GM21786 (cell line): ENCODE results near the gene GET3.
"Not testable (repeated sequence)": the region's sequence is repeated elsewhere in the genome, so short reads cannot be mapped to it uniquely, and the experiment has no call there.

ENCODE experiments used
- ATAC-seq: cut with Tn5 transposase; IDR thresholded peaks from one replicate; pipeline ENCODE4 v1.9.1; 2021; ENCODE audit not compliant: unreplicated experiment

GET3 gene

DNA sequence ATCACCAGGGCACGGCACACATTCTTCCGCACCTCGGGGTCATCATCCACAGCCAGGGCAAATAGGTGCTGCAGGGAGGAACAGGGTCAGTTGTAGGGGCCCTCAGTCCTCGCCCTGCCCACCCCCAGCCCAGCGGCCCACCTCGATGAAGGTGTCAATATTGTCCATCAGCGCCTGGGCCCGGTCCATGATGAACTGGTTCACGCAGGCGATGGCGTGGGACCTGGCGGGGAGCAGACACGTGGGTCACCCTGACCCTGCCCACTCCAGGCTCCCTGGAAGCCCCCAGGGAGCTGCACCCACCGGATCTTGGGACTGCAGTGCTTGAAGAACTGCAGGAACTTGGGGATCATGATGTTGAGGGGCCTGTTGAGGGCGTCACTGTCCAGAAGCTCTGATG is 22.2 kb upstream of the GET3 start:
- ATAC-seq = no peak

DNA sequence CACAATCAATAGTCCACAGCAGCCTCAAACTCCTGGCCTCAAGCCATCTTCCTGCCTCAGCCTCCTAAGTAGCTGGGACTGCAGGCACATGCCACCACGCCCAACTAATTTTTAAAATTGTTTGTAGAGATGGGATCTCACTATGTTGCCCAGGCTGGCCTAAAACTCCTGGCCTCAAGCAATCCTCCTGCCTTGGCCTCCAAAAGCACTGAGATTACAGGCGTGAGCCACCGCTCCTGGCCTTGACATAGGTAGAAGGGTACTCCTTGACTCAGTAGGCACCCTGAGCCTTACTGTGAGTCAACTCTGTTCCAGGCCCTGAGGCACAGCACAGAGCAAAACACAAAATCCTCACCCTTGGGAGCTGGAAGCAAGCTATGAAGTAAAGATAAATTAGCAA is 21.4 kb upstream of the GET3 start:
- ATAC-seq = no peak

DNA sequence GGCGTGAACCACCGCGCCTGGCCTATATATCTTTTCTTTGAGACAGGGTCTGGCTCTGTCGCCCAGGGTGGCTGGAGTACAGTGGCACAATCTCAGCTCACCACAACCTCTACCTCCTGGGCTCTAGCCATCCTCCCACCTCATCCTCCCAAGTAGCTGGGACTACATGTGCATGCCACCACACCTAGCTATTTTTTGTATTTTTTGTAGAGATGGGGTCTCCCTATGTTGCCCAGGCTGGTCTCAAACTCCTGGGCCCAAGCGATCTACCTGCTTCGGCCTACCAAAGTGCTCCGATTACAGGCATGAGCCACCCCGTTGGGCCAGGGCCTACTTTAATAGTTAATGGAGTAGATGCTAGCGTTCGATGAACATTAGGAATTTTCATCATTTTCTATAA is 17.0 kb upstream of the GET3 start:
- ATAC-seq = no peak

DNA sequence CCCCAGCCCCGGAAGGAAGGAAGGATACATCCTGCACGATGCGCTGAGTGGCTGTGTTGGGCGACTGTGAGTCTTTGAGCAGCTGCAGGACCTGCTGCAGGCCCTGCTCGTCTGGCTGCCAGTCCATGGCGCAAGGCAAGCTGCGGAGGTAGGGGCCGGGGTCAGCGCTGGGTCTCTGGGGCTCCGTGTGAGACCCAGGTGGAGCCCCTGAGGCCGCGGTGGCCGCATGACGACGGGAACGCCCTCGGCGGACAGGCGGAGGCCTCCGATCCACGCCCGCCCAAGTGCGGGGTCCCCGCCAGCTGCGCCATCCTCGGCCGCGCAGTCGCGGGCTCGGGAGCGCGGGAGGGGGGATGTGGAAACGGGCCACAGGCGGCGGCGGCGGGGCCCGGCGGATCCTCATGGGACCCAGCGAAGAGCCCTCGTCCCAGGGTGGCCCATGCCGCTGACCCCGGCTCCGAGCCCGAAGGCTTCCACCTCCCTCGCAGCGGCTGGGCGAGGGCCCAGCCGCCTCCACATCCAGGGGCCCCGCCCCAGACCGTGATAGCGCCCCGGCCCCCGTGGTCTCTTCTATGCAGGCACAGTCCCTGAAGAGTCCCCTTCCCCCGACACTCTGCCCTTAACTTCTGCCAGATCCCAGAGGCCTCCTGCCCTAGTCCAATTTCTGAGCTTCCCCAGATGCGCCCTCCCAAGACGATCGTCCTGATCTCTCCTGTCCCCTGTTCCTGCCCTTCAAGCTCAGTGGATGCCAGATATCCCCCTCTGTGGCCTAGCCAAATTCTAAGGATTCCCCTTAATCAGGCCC is 16.2 kb upstream of the GET3 start:
- ATAC-seq = no peak

DNA sequence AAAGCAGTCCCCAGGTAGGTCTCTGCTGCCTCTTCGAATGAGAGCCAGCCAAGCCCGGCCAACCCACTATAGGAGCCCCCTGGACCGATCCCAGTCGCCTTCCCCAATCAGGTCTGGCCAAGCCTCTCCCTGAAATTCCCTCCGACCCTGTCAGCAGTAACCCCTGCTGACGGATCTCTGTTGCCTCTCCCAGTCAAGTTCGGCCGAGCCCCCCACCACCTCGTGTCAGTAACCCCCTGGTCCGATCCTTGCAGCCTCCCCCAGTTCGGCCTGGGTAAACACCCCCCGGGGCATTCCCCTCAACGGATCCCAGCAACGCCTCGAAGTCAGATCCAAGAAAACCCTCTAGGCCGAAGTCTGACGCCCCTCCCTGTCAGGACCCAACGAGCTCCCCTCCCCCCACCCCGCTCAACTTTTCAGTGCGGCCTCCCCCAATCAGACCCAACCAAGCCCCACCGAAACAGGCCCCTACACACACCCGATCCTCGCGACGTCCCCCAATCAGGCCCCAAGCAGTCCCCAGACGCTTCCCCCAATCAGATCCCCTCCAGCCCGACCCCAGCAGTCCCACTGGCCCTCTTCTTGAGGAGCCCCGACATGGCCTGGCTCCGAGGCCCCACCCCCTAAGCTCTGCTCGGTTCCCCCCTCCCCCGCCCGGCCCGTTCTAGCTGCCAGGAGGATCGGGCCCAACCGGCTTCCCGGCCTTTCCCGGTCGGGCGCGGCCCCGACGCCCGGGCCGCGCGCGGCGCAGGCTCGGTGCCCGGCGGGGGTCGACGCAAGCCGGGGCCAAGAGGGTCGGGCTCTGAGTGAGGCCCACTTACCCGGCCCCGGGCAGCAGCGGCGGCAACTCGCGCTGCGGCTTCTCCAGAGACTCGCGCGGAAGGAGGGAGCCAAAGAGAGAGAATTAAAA is 15.4 kb upstream of the GET3 start:
- peak; percentile 16 for ATAC-seq

DNA sequence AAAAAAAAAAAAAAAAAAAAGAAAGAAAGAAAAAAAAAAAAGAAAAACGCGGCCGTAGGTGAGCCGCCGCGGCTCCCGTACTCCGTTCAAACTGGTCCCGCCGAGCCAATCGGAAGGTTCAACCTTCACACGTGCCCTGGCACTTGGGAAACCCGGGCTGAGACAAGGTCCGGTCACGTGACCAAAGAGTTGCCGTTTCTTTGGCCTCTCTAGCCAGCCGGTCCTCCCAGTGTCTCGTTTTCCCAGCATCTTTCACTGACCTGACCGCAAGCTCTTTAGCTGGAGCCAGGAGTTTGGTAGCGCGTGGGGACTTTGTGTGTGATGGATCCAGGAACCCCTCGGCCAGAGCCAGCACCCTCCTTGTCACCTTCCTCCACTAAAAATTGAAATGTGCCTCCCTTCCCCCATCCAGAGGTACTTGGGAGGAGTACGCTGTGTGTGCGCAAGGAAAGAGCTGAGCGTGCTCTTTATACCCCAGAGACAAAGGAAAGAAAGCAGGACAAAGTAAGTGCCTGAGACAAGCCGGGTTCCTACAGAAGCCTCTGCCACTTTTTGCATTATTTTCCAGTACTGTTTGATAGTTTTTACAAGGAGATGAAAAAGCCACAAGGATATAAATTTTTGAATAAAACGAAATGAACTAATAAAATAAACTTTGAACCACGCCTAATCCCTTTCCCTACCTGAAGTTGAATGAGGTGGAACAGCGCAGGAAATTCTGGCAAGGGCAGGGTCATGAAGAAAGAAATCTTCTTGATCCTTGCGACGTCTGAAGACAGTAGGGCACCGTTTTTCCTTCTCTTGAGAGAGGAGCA is 14.5 kb upstream of the GET3 start:
- ATAC-seq = peak; percentile 82

DNA sequence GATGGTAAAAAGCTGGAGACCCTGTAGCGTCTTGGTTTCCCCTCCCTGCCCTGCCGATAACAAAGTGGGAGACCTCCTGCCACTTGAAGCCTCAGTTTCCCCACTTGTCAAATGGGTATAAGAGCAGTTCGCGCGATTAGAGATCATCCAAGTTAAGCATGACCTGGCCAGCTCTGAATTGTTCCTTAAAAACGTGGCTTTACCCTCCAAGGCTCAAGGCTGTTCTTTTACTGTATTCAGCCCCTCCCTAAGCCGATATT is 14.0 kb upstream of the GET3 start:
- no peak for ATAC-seq

DNA sequence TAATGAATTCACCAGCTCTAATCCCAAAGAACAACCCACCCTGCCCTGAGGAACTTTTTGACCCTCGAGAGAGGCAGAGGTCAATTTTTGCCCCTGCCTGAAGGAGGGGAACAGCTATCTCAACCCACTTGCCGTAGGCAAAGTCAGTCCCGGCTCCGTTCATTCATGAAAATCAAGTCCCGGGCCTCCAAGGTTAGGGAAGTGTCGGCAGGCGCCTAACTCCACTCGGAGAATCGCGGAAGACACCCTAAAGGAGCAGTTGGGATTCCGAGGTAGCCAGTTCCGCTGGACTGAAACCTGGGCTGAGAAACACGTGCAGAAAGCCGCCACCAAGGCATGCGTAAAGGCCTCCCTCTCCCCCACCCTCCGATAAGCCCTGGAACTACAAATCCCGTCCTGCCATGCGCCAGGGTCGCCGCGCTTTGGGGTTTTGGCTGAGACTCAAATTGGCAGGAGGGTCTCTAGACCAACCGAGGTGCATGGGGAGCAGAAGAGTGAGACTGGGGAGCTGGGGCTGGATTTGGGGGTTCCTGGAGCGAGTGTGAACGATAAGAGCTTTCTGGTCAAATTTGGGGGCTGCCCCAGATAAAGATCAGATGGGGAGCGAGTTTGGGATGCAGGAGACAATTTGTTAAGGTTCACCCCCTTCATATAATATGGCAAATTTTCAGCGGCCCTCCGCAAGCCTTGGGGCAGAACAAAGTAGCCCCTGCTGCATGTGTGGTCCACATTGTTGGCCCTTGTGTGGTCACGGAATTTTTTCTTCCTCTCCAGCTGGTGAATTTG is 13.5 kb upstream of the GET3 start, which contains the start of gene TNPO2:
Gene TNPO2 (minus strand): TSS at position 292 of the 786 bp plus-strand sequence. CDS start 2,955 bp downstream, outside the sequence.
- no peak for ATAC-seq

DNA sequence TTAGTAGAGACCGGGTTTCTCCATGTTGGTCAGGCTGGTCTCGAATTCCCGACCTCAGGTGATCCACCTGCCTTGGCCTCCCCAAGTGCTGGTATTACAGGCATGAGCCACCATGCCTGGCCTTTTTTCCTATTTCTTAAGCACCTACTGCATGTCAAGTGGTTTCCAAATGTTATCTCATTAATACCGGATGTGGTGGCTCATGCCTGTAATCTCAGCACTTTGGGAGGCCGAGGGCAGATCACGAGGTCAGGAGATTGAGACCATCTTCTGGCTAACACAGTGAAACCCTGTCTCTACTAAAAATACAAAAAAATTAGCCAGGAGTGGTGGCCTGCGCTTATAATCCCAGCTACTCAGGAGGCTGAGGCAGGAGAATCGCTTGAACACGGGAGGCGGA is 11.7 kb upstream of the GET3 start:
- not testable (repeated sequence) for ATAC-seq

DNA sequence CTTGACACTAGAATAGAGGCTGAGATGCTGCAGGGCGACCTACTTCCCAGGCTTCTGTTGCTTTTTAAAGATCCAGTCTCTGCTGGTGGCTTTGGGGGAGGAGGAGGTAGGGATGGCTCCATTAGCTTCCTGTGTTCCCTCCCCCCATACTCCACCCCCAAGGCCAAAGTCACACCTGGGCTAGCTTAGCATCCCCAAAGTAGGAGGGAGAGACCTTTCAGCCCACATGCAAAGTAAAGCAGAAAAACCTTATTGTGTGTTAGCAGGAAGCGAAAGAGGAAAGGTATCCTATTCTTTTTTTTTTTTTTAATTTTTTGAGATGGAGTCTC is 10.3 kb upstream of the GET3 start:
- no peak for ATAC-seq

DNA sequence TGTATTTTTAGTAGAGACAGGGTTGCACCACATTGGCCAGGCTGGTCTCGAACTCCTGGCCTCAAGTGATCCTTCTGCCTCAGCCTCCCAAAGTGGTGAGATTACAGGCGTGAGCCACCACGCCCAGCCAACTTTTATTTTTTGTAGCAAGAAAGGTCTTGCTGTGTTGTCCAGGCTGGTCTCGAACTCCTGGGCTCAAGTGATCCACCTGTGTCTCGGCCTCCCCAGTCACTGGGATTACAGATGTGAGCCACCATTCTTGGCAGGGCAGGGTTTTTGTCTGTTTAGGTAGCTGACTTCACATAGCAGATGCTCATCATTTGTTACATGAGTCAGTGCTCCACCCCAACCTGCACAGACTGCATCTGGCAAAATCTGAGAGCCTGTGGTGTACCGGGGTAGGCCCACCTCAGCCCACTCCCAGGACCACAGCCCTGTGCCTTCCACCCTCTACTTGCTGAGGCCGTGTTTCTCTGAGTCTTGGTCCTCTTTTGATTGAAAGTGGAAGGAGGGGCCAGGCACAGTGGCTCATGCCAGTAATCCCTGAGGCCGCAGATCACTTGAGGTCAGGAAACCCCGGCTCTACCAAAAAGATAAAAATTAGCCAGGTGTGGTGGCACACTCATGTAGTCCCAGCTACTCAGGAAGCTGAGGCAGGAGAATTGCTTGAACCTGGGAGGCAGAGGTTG is 9.4 kb upstream of the GET3 start:
- no peak for ATAC-seq

DNA sequence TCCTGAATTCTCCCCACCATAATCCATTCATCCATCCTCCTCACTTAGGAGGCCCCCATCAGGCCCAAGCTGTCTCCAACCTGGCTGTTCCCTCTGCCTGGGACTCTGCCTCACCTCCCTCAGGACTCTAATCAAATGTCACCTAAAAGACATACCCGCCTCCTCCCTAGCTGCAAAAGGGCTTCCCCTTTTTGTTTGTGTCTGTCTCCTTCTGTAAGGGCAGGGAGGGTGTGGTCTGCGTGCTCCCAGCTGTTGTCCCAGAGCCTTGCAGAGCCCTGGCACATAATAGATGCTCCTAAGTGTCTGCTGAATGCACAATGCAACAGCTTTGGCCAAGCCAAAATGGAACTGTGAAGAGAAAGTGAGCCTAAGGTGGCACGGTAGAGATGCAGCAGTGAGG is 7.2 kb upstream of the GET3 start:
- no peak for ATAC-seq

DNA sequence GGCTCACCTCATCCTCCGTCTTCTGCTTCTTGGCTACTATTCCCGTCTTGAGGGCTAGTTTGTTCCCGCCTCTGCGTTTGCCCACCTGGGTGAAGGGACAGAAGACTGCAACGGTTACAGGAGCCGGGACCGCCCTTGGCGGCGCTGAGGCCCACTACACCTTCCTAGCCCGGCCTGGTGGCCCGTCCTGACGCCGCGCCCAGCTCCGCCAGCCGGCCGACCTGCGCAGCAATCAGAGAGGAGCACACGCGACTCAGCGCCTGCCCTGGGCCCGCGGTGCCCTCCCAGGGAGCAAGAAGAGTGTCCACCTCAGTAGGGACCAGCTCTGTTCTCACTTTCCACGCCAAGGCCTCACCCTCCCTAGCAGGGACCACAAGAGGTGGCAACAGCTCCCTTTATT is 6.0 kb upstream of the GET3 start:
- no peak for ATAC-seq

DNA sequence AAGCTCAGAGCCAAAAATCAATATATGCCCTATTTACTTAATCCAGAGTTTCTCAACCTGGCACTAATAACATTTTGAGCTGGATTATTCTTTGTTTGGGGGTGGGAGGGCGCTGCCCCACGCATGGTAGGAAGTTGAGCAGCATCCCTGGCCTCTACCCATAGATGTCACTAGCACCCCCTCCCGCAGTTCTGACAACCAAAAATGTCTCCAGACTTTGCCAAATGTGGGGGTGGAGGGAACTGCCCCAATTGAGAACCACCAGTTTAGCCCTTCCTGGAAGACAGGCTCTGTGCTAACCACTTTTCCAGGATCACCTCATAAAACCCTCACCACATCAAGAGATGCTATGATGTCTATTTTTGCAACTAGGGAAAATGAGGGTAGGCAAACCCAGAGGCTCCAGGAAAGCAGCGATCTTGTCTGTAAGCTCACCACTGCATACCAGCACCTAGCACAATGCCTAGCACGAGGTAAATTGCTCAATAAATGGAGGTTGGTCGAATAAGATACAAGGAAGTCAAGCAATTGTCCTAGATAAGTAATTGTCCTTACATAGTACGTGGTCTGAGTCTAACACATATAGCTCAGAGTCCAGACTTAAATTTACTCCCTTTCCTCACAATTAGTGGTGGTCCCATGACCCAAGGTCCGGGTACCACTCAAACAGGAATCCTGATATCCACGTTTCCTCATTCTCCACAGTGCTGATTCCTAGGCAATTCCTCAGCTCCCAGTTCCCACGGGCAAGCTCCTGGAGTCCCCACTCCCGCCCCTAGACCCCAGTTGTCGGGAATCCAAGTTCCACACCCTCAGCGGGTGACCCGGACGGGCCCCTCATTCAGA is 3.7 kb upstream of the GET3 start:
- no peak for ATAC-seq

DNA sequence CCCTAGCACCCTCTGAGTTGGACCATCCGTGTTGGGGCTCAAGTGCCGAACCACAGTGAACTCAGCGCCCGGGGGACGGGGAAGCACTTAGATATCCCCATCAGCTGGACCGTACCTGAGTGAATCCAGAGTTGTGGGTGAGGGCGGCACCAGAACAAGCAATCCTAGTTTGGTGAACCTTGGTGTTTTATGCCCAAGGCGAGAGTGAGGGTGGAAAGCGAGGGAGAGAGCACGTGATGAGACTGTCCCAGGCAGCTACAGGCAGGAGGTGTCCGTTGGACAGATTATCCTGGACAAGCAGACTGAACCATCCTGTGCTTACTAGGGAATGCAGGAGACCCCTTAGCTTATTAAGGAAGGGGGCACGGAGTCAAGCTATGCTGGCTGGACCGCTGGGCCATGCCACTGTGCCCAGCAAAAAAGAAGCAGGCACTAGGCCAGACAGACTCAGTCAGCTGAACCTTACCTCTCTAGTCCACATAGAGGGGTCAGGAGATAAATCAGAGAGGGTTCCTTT is 596 bp downstream of the GET3 start:
- ATAC-seq = no peak

DNA sequence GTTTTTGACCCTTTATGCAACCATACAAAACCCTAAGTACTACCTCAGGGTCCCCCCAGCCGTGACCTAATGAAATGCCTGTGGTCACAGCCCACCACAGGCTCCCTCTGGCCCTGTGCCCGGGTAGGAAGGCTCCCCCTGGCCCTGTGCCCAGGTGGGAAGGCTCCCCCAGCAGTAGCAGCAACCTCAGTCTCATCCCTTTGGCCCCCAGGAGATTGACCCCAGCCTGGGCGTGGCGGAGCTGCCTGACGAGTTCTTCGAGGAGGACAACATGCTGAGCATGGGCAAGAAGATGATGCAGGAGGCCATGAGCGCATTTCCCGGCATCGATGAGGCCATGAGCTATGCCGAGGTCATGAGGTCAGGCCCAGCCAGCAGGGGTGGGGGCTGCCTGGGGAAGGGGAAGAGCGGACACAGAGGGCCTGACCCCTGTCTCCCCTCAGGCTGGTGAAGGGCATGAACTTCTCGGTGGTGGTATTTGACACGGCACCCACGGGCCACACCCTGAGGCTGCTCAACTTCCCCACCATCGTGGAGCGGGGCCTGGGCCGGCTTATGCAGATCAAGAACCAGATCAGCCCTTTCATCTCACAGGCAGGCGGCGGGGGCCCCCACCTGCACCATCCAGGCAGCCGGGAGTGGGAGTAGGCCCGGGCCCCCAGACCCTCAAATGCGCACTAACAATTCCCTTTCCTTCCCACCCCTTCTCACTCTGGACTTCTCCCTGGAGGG is 8.0 kb downstream of the GET3 start:
- no peak for ATAC-seq

DNA sequence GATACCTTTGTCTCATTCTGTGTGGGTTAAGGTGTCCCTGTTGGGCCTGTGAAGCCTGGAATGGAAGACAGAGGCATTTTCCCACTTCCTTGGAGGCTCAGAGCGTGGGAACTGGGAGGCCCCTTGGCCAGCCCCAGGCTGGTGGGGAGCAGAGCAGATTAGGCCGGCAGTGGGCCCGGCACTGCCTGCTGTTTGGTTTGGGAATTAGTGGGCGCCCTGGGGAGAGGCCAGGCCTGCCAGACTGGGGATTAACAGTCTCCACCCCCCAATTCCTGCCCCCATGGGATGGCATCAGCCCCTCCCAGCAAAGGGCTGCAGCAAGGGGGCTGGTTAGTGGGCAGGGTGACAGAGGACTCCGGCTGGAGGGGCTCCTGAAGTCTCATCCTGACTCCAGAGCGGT is 11.2 kb downstream of the GET3 start:
- ATAC-seq = no peak

DNA sequence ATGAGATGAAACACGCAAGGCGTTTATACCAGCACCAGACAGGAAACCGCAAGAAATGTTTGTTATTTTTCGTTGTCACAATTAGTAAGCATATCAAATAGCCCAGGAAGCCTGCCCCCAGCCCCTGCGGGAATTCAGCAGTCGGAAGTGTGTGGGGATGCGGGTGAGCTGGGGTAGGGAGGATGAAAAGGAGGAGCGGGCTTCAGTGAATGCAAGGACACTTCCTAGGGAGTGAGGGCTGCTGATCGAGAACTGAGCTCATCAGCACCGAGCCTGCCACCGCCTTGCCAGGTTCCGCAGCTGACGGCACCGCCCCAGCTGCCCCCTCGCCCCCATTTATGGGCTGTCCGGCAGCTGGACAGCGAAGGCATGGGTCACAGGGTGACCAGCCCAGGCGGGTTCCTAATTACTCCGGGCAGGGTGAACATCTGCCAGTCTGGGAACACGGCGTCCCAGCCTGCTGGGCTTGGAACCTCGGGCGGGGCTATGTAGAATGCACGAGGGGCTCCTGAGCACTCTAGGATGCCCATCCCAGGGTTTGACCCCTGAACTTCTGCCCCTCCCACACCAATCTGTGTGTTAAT is 12.7 kb downstream of the GET3 start:
- ATAC-seq = no peak
